Trophoblast cell (in vitro differentiated cells and primary cell): ENCODE results near the gene NRF1.

Experiments
- DNase-seq, 2 donors: peaks; one replicate each; pipeline ENCODE4 v3.0.0-alpha.2; 2016
- H2AFZ ChIP-seq: 2 replicates; pipeline ENCODE4 v1.6.1; 2013; ENCODE audit warnings: low read length, moderate library complexity, mild to moderate bottlenecking; ENCODE audit not compliant: insufficient read depth, poor library complexity
- H2AK5ac ChIP-seq: 2 replicates; pipeline ENCODE4 v1.6.1; 2013; ENCODE audit warnings: mild to moderate bottlenecking, low read length
- H2BK120ac ChIP-seq: 2 replicates; pipeline ENCODE4 v1.6.1; 2013; ENCODE audit warnings: low read length, mild to moderate bottlenecking, moderate library complexity; ENCODE audit not compliant: insufficient read depth, poor library complexity
- H2BK12ac ChIP-seq: 2 replicates; pipeline ENCODE4 v1.6.1; 2013; ENCODE audit warnings: mild to moderate bottlenecking, low read length, moderate library complexity
- H2BK5ac ChIP-seq: 2 replicates; pipeline ENCODE4 v1.6.1; 2013; ENCODE audit warnings: low read length, low read depth, moderate library complexity, mild to moderate bottlenecking; ENCODE audit not compliant: poor library complexity
- H3K14ac ChIP-seq: 2 replicates; pipeline ENCODE4 v1.6.1; 2013; ENCODE audit warnings: mild to moderate bottlenecking, low read length
- H3K18ac ChIP-seq: 2 replicates; pipeline ENCODE4 v1.6.1; 2013; ENCODE audit warnings: mild to moderate bottlenecking, low read length
- H3K23ac ChIP-seq: 2 replicates; pipeline ENCODE4 v1.6.1; 2013; ENCODE audit warnings: low read length
- H3K27ac ChIP-seq: 2 replicates; pipeline ENCODE4 v1.5.1; 2013; ENCODE audit warnings: low read depth, mild to moderate bottlenecking, inconsistent platforms, low read length, moderate library complexity
- H3K27me3 ChIP-seq: 2 replicates; pipeline ENCODE4 v1.6.1; 2013; ENCODE audit warnings: inconsistent platforms, mild to moderate bottlenecking, low read length, moderate library complexity; ENCODE audit not compliant: insufficient read depth
- H3K36me3 ChIP-seq, 2 experiments: 1 replicate in 1 of 2; 2 replicates in 1 of 2; pipeline ENCODE4 v1.6.1; 2013; ENCODE audit warnings: low read length in 2 of 2, mild to moderate bottlenecking in 2 of 2, moderate library complexity in 1 of 2; ENCODE audit not compliant: insufficient read depth in 2 of 2, control insufficient read depth in 1 of 2
- H3K4ac ChIP-seq: 2 replicates; pipeline ENCODE4 v1.6.1; 2013; ENCODE audit warnings: low read depth, mild to moderate bottlenecking, low read length, moderate library complexity
- H3K4me1 ChIP-seq, 2 experiments: 1 replicate in 1 of 2; 2 replicates in 1 of 2; pipeline ENCODE4 v1.6.1; 2013; ENCODE audit warnings: low read length in 2 of 2, mild to moderate bottlenecking in 2 of 2, moderate library complexity in 1 of 2; ENCODE audit not compliant: insufficient read depth in 2 of 2, control insufficient read depth in 1 of 2
- H3K4me2 ChIP-seq: 2 replicates; pipeline ENCODE4 v1.6.1; 2013; ENCODE audit warnings: inconsistent platforms, mild to moderate bottlenecking, low read length, moderate library complexity
- H3K4me3 ChIP-seq: 2 replicates; pipeline ENCODE4 v1.5.1; 2013; ENCODE audit warnings: mild to moderate bottlenecking, low read depth, low read length, inconsistent platforms
- H3K79me1 ChIP-seq: one replicate; pipeline ENCODE4 v1.6.1; 2013; ENCODE audit warnings: low read length
- H3K79me2 ChIP-seq: 2 replicates; pipeline ENCODE4 v1.6.1; 2013; ENCODE audit warnings: low read length, mild to moderate bottlenecking; ENCODE audit not compliant: control insufficient read depth, insufficient read depth, poor library complexity
- H3K9ac ChIP-seq: 2 replicates; pipeline ENCODE4 v1.6.1; 2013; ENCODE audit warnings: mild to moderate bottlenecking, low read length
- H3K9me3 ChIP-seq: 2 replicates; pipeline ENCODE4 v1.6.1; 2013; ENCODE audit warnings: low read depth, mild to moderate bottlenecking, control low read depth, inconsistent platforms, low read length; ENCODE audit not compliant: insufficient read depth
- H4K12ac ChIP-seq: 2 replicates; pipeline ENCODE4 v1.6.1; 2013; ENCODE audit warnings: low read depth, mild to moderate bottlenecking, low read length, moderate library complexity
- H4K8ac ChIP-seq: 2 replicates; pipeline ENCODE4 v1.6.1; 2013; ENCODE audit warnings: low read depth, mild to moderate bottlenecking, low read length, moderate library complexity
- H4K91ac ChIP-seq: one replicate; pipeline ENCODE4 v1.6.1; 2013; ENCODE audit warnings: low read depth, mild to moderate bottlenecking, low read length, moderate library complexity
- WGBS: extraction: QIAGEN DNeasy Blood & Tissue Kit; methylation state at CpG from one replicate; pipeline ENCODE4 v1.1.7; 2013; ENCODE audit warnings: missing lambda C conversion rate; ENCODE audit not compliant: insufficient read length, insufficient coverage; ENCODE audit errors: extremely low coverage; 5-methylcytosine and 5-hydroxymethylcytosine counted together

The NRF1 gene

DNA sequence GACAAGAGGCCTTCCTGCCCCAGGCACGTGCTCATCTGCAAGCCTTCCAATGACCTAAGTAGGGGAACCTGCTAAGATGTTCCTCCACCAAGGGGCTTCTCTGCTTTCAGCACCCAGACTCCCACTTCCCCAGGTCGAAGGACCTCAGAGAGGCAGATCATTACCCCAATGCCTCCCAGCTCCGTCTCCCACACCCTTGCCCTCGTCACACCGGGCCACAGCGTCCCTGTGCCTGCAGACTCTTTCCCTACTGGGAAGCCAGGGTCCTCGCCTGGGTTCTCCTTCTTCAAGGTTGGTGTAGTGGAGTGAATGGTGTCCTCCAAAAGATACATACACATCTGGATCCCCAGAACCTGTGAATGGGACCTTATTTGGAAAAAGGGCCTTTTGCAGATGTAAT is 189.4 kb downstream of the NRF1 start:
- no CpG with 5 or more reads among the region's 7 CpGs for WGBS
- Histone ChIP-seq H3K14ac (no peak overlapping the region), H2AK5ac (no peak overlapping the region), H3K18ac (no peak overlapping the region), H2BK120ac (no peak overlapping the region), H3K27me3 (no peaks in the 10 kb centered on the region), H4K8ac (no peak overlapping the region), H3K23ac (no peak overlapping the region), H2AFZ (no peak overlapping the region), H3K4me3 (no peak overlapping the region), H3K4ac (no peak overlapping the region), H2BK12ac (no peak overlapping the region), H3K79me2 (no peaks in the 10 kb centered on the region), H4K91ac (no peak overlapping the region), H3K9me3 (peaks cover 1% of the 10 kb centered on the region), H3K9ac (no peak overlapping the region), H2BK5ac (no peak overlapping the region), H3K36me3 (no peaks in the 10 kb centered on the region), H3K4me2 (no peak overlapping the region), H3K4me1 (peaks cover 0 to 6% of the 10 kb centered on the region in 2 experiments), H4K12ac (no peak overlapping the region), H3K27ac (no peak overlapping the region), H3K79me1 (no peaks in the 10 kb centered on the region)
- DNase-seq, result no peak

- H2BK5ac ChIP-seq, result no peak overlapping the region
- H3K27ac ChIP-seq, result no peak overlapping the region
- H3K4ac ChIP-seq, result no peak overlapping the region
- H3K4me1 ChIP-seq, result peaks cover 0 to 1% of the 10 kb centered on the region in 2 experiments
- H2BK120ac ChIP-seq, result no peak overlapping the region
- H2AFZ ChIP-seq, result no peak overlapping the region
- H3K79me2 ChIP-seq, result no peaks in the 10 kb centered on the region
- H3K9ac ChIP-seq, result no peak overlapping the region
- no peak overlapping the region for H3K4me2 ChIP-seq
- no peak overlapping the region for H3K4me3 ChIP-seq
- H4K8ac ChIP-seq, result no peak overlapping the region
- no CpG with 5 or more reads among the region's 5 CpGs for WGBS
- H3K9me3 ChIP-seq, result peaks cover 1% of the 10 kb centered on the region
- H4K12ac ChIP-seq, result no peak overlapping the region
- DNase-seq, result no peak
- no peak overlapping the region for H3K18ac ChIP-seq
- H3K36me3 ChIP-seq, result no peaks in the 10 kb centered on the region
- no peak overlapping the region for H3K14ac ChIP-seq
- no peak overlapping the region for H4K91ac ChIP-seq
- no peak overlapping the region for H2BK12ac ChIP-seq
- no peak overlapping the region for H2AK5ac ChIP-seq
- no peaks in the 10 kb centered on the region for H3K27me3 ChIP-seq
- no peak overlapping the region for H3K23ac ChIP-seq
- no peaks in the 10 kb centered on the region for H3K79me1 ChIP-seq
Measured at GRCh38 chr7:129801882-129802281, 190.4 kb downstream of the NRF1 start.

DNA sequence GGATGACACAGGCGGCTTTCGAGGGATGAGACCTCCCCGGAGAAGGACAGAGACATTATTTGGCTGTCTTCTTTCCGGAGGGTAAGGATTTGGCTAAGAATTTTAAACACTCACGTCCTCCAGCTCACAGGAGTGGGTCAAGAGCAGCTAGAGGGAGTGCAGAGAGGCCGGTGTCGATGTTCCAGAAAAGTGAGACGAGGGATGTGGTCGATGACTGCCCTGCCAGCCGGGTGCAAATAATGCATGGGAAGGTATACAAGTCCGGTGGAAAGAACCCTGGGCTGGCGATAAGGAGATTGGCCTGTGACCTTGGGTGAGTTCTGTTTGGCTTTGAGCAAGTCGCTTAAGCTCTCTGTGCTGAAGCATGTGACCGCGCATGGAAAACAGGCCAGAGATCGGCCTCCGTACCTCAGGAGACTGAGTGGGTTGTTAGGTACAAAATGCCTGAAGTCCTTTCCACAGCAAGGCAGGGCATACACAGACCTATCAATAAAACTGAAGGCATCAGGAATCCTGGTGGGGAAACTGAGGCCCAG is 192.1 kb downstream of the NRF1 start:
- H3K27ac ChIP-seq, result no peak overlapping the region
- no peak overlapping the region for H3K4me3 ChIP-seq
- no peak overlapping the region for H2AK5ac ChIP-seq
- no peak overlapping the region for H3K23ac ChIP-seq
- H4K12ac ChIP-seq, result no peak overlapping the region
- no peaks in the 10 kb centered on the region for H3K36me3 ChIP-seq
- H3K18ac ChIP-seq, result no peak overlapping the region
- H3K79me1 ChIP-seq, result no peaks in the 10 kb centered on the region
- no peak overlapping the region for H2BK120ac ChIP-seq
- H3K4ac ChIP-seq, result no peak overlapping the region
- H2BK5ac ChIP-seq, result no peak overlapping the region
- no peak overlapping the region for H3K4me2 ChIP-seq
- no peak overlapping the region for H4K8ac ChIP-seq
- no peak overlapping the region for H3K14ac ChIP-seq
- H2AFZ ChIP-seq, result no peak overlapping the region
- peaks cover 0 to 1% of the 10 kb centered on the region in 2 experiments for H3K4me1 ChIP-seq
- H4K91ac ChIP-seq, result no peak overlapping the region
- no peaks in the 10 kb centered on the region for H3K27me3 ChIP-seq
- H2BK12ac ChIP-seq, result no peak overlapping the region
- H3K79me2 ChIP-seq, result no peaks in the 10 kb centered on the region
- no CpG with 5 or more reads among the region's 17 CpGs for WGBS
- DNase-seq, result no peak
- no peak overlapping the region for H3K9ac ChIP-seq
- peaks cover 1% of the 10 kb centered on the region for H3K9me3 ChIP-seq

GRCh38 chr7:129804111-129804889 is 192.8 kb downstream of the NRF1 start:
- no peak overlapping the region for H3K4ac ChIP-seq
- H3K14ac ChIP-seq, result no peak overlapping the region
- no peak overlapping the region for H3K9ac ChIP-seq
- H3K27me3 ChIP-seq, result no peaks in the 10 kb centered on the region
- WGBS, result no CpG with 5 or more reads among the region's 22 CpGs
- no peak overlapping the region for H3K18ac ChIP-seq
- H3K27ac ChIP-seq, result no peak overlapping the region
- no peak overlapping the region for H2BK5ac ChIP-seq
- no peaks in the 10 kb centered on the region for H3K36me3 ChIP-seq
- H3K9me3 ChIP-seq, result peaks cover 1% of the 10 kb centered on the region
- H3K23ac ChIP-seq, result no peak overlapping the region
- no peak overlapping the region for H3K4me2 ChIP-seq
- no peak overlapping the region for H4K12ac ChIP-seq
- no peak overlapping the region for H3K4me3 ChIP-seq
- H2BK120ac ChIP-seq, result no peak overlapping the region
- peaks cover 0 to 1% of the 10 kb centered on the region in 2 experiments for H3K4me1 ChIP-seq
- DNase-seq, result no peak
- no peak overlapping the region for H4K8ac ChIP-seq
- H3K79me1 ChIP-seq, result no peaks in the 10 kb centered on the region
- H4K91ac ChIP-seq, result no peak overlapping the region
- no peaks in the 10 kb centered on the region for H3K79me2 ChIP-seq
- H2AFZ ChIP-seq, result no peak overlapping the region
- no peak overlapping the region for H2AK5ac ChIP-seq
- no peak overlapping the region for H2BK12ac ChIP-seq
